H1 (cell line): Measurements from ENCODE around the gene P2RX7. TPM values are rescaled to one million over a fixed set of nuclear protein-coding genes. Genes with fewer than 3 reads are reported as not detected.

ENCODE experiments used
- CTCF ChIA-PET: fragments of 300-600 bp; sonication (Branson Sonifier 250); formaldehyde crosslinking; loops from one replicate; lab custom pipeline; 2021; ENCODE audit not compliant: partially characterized antibody; lab: Charles Lee
- POLR2A ChIA-PET: fragments of 300-600 bp; sonication (Branson Sonifier 250); formaldehyde crosslinking; loops from one replicate; lab custom pipeline; 2021; ENCODE audit warnings: inconsistent platforms; ENCODE audit not compliant: partially characterized antibody; lab: Charles Lee
- DNase-seq, 2 experiments: peaks; one replicate each; pipeline versions ENCODE4 v3.0.0 to v3.0.0-alpha.2; 2010 to 2022; ENCODE audit warnings: low spot score in 2 of 2, low read depth in 1 of 2, mixed read lengths in 1 of 2
- FAIRE-seq: peaks from 2 replicates; lab custom pipeline; 2011; peaks lifted over from hg19 to GRCh38; lab: Jason Lieb, UNC
- H2AFZ ChIP-seq: 2 replicates; pipeline ENCODE4 v1.8.1; 2012; ENCODE audit warnings: low read length, inconsistent platforms
- H2AK5ac ChIP-seq: 2 replicates; pipeline ENCODE4 v1.6.1; 2013; ENCODE audit warnings: low read depth, low read length
- H2BK120ac ChIP-seq: replicated peaks from 2 replicates; pipeline ENCODE3; 2013; ENCODE audit warnings: low read depth, low read length, inconsistent platforms
- H2BK12ac ChIP-seq: 2 replicates; pipeline ENCODE4 v1.6.1; 2013; ENCODE audit warnings: low read depth, low read length
- H2BK15ac ChIP-seq: 2 replicates; pipeline ENCODE4 v1.6.1; 2013; ENCODE audit warnings: low read length
- H2BK20ac ChIP-seq: 2 replicates; pipeline ENCODE4 v1.6.1; 2013; ENCODE audit warnings: low read length
- H2BK5ac ChIP-seq: 2 replicates; pipeline ENCODE4 v1.6.1; 2013; ENCODE audit warnings: low read depth, low read length
- H3K14ac ChIP-seq: 2 replicates; pipeline ENCODE4 v1.6.1; 2013; ENCODE audit warnings: inconsistent platforms; ENCODE audit not compliant: insufficient read length
- H3K18ac ChIP-seq: 2 replicates; pipeline ENCODE4 v1.6.1; 2013; ENCODE audit warnings: low read length; ENCODE audit errors: extremely low read depth
- H3K23ac ChIP-seq: 2 replicates; pipeline ENCODE4 v1.6.1; 2013; ENCODE audit warnings: inconsistent platforms; ENCODE audit not compliant: insufficient read length
- H3K23me2 ChIP-seq: 2 replicates; pipeline ENCODE4 v1.6.1; 2013; ENCODE audit warnings: low read depth, low read length
- H3K27ac ChIP-seq: 2 replicates; pipeline ENCODE4 v1.6.1; 2011; ENCODE audit warnings: low read depth, low read length, inconsistent platforms
- H3K27me3 ChIP-seq, 4 experiments: replicated peaks in 1 of 4; 1 replicate in 1 of 4; 2 replicates in 3 of 4; pipeline versions ENCODE4 v1.6.1 to v1.8.1; 2011 to 2013; ENCODE audit warnings: low read length in 3 of 4, mild to moderate bottlenecking in 3 of 4, inconsistent platforms in 2 of 4, mixed read lengths in 2 of 4, moderate library complexity in 1 of 4; ENCODE audit not compliant: control insufficient read depth in 3 of 4, insufficient read depth in 3 of 4; ENCODE audit errors: extremely low read depth in 1 of 4
- H3K36me3 ChIP-seq, 4 experiments: 2 replicates each; pipeline versions ENCODE4 v1.6.1 to v1.8.1; 2011 to 2013; ENCODE audit warnings: mild to moderate bottlenecking in 4 of 4, low read length in 3 of 4, moderate library complexity in 2 of 4, control low read depth in 1 of 4, inconsistent platforms in 1 of 4; ENCODE audit not compliant: insufficient read depth in 4 of 4, control insufficient read depth in 2 of 4
- H3K4ac ChIP-seq: replicated peaks from 2 replicates; pipeline ENCODE3; 2013; ENCODE audit warnings: low read length, low read depth, mixed read lengths, inconsistent platforms; ENCODE audit not compliant: insufficient read length
- H3K4me1 ChIP-seq, 4 experiments: replicated peaks in 1 of 4; 1 replicate in 1 of 4; 2 replicates in 3 of 4; pipeline versions ENCODE4 v1.6.1 to v1.8.1; 2011 to 2013; ENCODE audit warnings: low read length in 3 of 4, inconsistent platforms in 2 of 4, mixed read lengths in 1 of 4; ENCODE audit not compliant: insufficient read depth in 4 of 4, control insufficient read depth in 3 of 4
- H3K4me2 ChIP-seq, 2 experiments: 2 replicates each; pipeline versions ENCODE4 v1.6.1 to v1.8.1; 2011 to 2013; ENCODE audit warnings: low read depth in 2 of 2, low read length in 2 of 2, control low read depth in 1 of 2, inconsistent platforms in 1 of 2, mild to moderate bottlenecking in 1 of 2; ENCODE audit not compliant: insufficient read depth in 1 of 2
- H3K4me3 ChIP-seq, 4 experiments: fragments of 200-600, 300-600 bp in 1 of 4; sonication (generic), shearing (Covaris generic), sonication (Bioruptor Twin) in 1 of 4; 2 replicates each; pipeline versions ENCODE4 v1.5.1 to v1.8.1; 2011 to 2016; ENCODE audit warnings: low read length in 4 of 4, low read depth in 3 of 4, control low read depth in 2 of 4, inconsistent platforms in 2 of 4, mild to moderate bottlenecking in 2 of 4, mixed read lengths in 1 of 4, moderate library complexity in 1 of 4; ENCODE audit not compliant: insufficient read depth in 2 of 4; ENCODE audit errors: extremely low read depth in 1 of 4
- H3K56ac ChIP-seq: replicated peaks from 2 replicates; pipeline ENCODE3; 2013; ENCODE audit warnings: low read depth, mild to moderate bottlenecking, mixed read lengths, low read length, inconsistent platforms; ENCODE audit not compliant: insufficient read length
- H3K79me1 ChIP-seq: 2 replicates; pipeline ENCODE4 v1.6.1; 2013; ENCODE audit warnings: low read depth, low read length, control low read depth
- H3K79me2 ChIP-seq, 2 experiments: 2 replicates each; pipeline versions ENCODE4 v1.6.1 to v1.8.1; 2012 to 2013; ENCODE audit warnings: low read length in 2 of 2, mild to moderate bottlenecking in 2 of 2, inconsistent platforms in 1 of 2; ENCODE audit not compliant: insufficient read depth in 2 of 2, control insufficient read depth in 1 of 2
- H3K9ac ChIP-seq, 4 experiments: replicated peaks in 1 of 4; 1 replicate in 1 of 4; 2 replicates in 3 of 4; pipeline versions ENCODE4 v1.6.1 to v1.8.1; 2011 to 2013; ENCODE audit warnings: low read depth in 3 of 4, low read length in 3 of 4, control low read depth in 2 of 4, mild to moderate bottlenecking in 2 of 4, moderate library complexity in 2 of 4, inconsistent platforms in 1 of 4; ENCODE audit errors: extremely low read depth in 1 of 4
- H3K9me3 ChIP-seq, 2 experiments: 2 replicates each; pipeline versions ENCODE4 v1.6.1 to v1.8.1; 2012 to 2013; ENCODE audit warnings: mild to moderate bottlenecking in 2 of 2, moderate library complexity in 2 of 2, control low read depth in 1 of 2, inconsistent platforms in 1 of 2, low read depth in 1 of 2, low read length in 1 of 2, mixed read lengths in 1 of 2; ENCODE audit not compliant: insufficient read depth in 2 of 2
- H4K20me1 ChIP-seq, 2 experiments: replicated peaks in 1 of 2; 2 replicates each; pipeline versions ENCODE3 to v1.8.1; 2011 to 2013; ENCODE audit warnings: inconsistent platforms in 2 of 2, low read length in 2 of 2, mild to moderate bottlenecking in 1 of 2; ENCODE audit not compliant: insufficient read depth in 2 of 2, control insufficient read depth in 1 of 2
- H4K5ac ChIP-seq: 2 replicates; pipeline ENCODE4 v1.6.1; 2013; ENCODE audit warnings: low read length, low read depth, mixed read lengths, inconsistent platforms; ENCODE audit not compliant: insufficient read length
- H4K8ac ChIP-seq: 2 replicates; pipeline ENCODE4 v1.8.0; 2013; ENCODE audit warnings: mild to moderate bottlenecking, moderate library complexity, low read length, inconsistent platforms; ENCODE audit not compliant: insufficient read depth; ENCODE audit errors: extremely low read depth
- H4K91ac ChIP-seq: replicated peaks from 2 replicates; pipeline ENCODE3; 2013; ENCODE audit warnings: low read length, mixed read lengths, inconsistent platforms; ENCODE audit not compliant: insufficient read length
- BACH1 ChIP-seq: IDR thresholded peaks from 2 replicates; pipeline ENCODE4 v1.6.1; 2012; ENCODE audit warnings: low read length, improper control_type of control experiment
- BRCA1 ChIP-seq: IDR thresholded peaks from 2 replicates; pipeline ENCODE4 v1.6.1; 2012; ENCODE audit warnings: low read depth, low read length, improper control_type of control experiment
- CHD2 ChIP-seq: IDR thresholded peaks from 2 replicates; pipeline ENCODE4 v1.6.1; 2012; ENCODE audit warnings: low read length, improper control_type of control experiment
- JUN ChIP-seq: IDR thresholded peaks from 2 replicates; pipeline ENCODE4 v1.6.1; 2011; ENCODE audit warnings: low read depth, mild to moderate bottlenecking, improper control_type of control experiment, low read length
- KDM1A ChIP-seq: fragments of 200-600, 300-600 bp; sonication (generic); IDR thresholded peaks from 2 replicates; pipeline ENCODE4 v1.7.1; 2016; ENCODE audit warnings: mild to moderate bottlenecking, low read length, borderline replicate concordance
- PHF8 ChIP-seq: fragments of 200-600 bp; sonication (generic); conservative IDR thresholded peaks from 2 replicates; pipeline ENCODE4 v1.7.1; 2012; ENCODE audit warnings: low read depth, mild to moderate bottlenecking, inconsistent platforms, low read length, moderate library complexity
- RBBP5 ChIP-seq: IDR thresholded peaks from 2 replicates; pipeline ENCODE4 v1.7.1; 2012; ENCODE audit warnings: low read depth, mild to moderate bottlenecking, inconsistent platforms, low read length, moderate library complexity, borderline replicate concordance
- RNF2 ChIP-seq: fragments of 200-900, 300-1000 bp; sonication (generic); IDR thresholded peaks from 2 replicates; pipeline ENCODE4 v1.7.1; 2016; ENCODE audit warnings: borderline replicate concordance, low read depth, mild to moderate bottlenecking, antibody characterized with exemption, low read length; ENCODE audit not compliant: poor library complexity, severe bottlenecking; ENCODE audit errors: missing control alignments
- SIN3A ChIP-seq, 2 experiments: IDR thresholded peaks in 1 of 2; conservative IDR thresholded peaks in 1 of 2; 2 replicates each; pipeline ENCODE4 v1.6.1; 2011 to 2012; ENCODE audit warnings: low read length in 2 of 2, improper control_type of control experiment in 1 of 2, low read depth in 1 of 2, mild to moderate bottlenecking in 1 of 2
- SIRT6 ChIP-seq: IDR thresholded peaks from one replicate; pipeline ENCODE4 v1.7.1; 2012; ENCODE audit warnings: low read length, inconsistent platforms
- SIX5 ChIP-seq: IDR thresholded peaks from 2 replicates; pipeline ENCODE4 v1.6.1; 2011; ENCODE audit warnings: mild to moderate bottlenecking, low read depth, low read length
- SP1 ChIP-seq: IDR thresholded peaks from 2 replicates; pipeline ENCODE4 v1.6.1; 2011; ENCODE audit warnings: low read depth, low read length
- WGBS, 2 experiments: shearing (Covaris generic) in 1 of 2; methylation state at CpG; one replicate each; pipeline versions ENCODE4 v1.1.6 to v1.1.7; 2013 to 2015; ENCODE audit warnings: low lambda C conversion rate in 2 of 2, mixed read lengths in 2 of 2, inconsistent platforms in 1 of 2, low coverage in 1 of 2, missing lambda C conversion rate in 1 of 2; ENCODE audit not compliant: insufficient replicate concordance in 2 of 2, insufficient coverage in 1 of 2, insufficient read length in 1 of 2; ENCODE audit errors: extremely low coverage in 1 of 2, missing lambda C conversion rate in 1 of 2; 5-methylcytosine and 5-hydroxymethylcytosine counted together
- polyA plus RNA-seq, 7 experiments: library from polyadenylated mRNA; depleted of rRNA in 3 of 7; stranded (reverse) in 5 of 7; unstranded in 2 of 7; fragments of >200 nt in 5 of 7; fragments of 200-250 nt in 2 of 7; gene quantifications; 1 replicate in 5 of 7; 2 replicates in 1 of 7; 4 replicates in 1 of 7; pipeline versions ENCODE4 v1.2.1 to v1.2.3, GENCODE V29; 2011 to 2013; ENCODE audit warnings: missing spikeins in 2 of 7, mixed read lengths in 2 of 7
- total RNA-seq: library from RNA; stranded (reverse); fragmentation: NEBNext Ultra II Directional; extraction: Animal tissue kit (Norgen Biotek cat#: 25700); gene quantifications from 2 replicates; pipeline ENCODE4 v1.2.1, GENCODE V29; 2021

The P2RX7 gene
- total and polyA plus RNA-seq, 2 of the 8 experiments (the other 6 are each of a cell fraction or from before 2014, with no cell fraction given): 0.38 to 0.56 TPM

DNA sequence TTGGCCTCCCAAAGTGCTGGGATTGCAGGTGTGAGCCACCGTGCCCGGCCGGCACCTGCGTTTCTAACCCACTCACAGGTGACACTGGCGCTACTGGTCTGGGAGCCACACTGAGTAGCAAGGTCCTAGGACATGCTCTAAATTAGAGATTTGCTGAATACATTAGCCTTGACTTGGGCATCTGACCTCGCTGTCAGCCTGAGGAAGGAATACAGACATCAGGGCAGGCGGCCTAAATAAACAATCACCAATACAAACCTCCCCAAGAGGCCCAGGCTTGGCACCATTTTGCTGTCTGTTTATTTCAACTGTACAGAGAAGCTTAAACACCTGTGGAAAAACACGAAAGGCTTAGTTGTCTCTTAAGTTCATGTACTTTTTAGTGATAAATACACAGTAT, 104.7 kb downstream of the P2RX7 start:
- Histone ChIP-seq H3K23ac (no peak overlapping the region), H3K18ac (no peak overlapping the region), H2BK20ac (no peak overlapping the region), H3K79me2 (no peaks in the 10 kb centered on the region), H3K27me3 (no peaks in the 10 kb centered on the region), H3K23me2 (no peaks in the 10 kb centered on the region), H2BK120ac (no peak overlapping the region), H3K4me2 (no peak overlapping the region), H4K91ac (no peak overlapping the region), H2BK15ac (no peak overlapping the region), H4K20me1 (peaks cover 0 to 2% of the 10 kb centered on the region in 2 experiments), H3K4ac (no peak overlapping the region), H4K8ac (no peak overlapping the region), H3K27ac (no peak overlapping the region), H2AK5ac (no peak overlapping the region), H3K4me1 (peaks cover 0 to 16% (median 7%) of the 10 kb centered on the region in 4 experiments; a peak in 6 of 7 replicates), H2BK5ac (no peak overlapping the region), H3K9me3 (no peaks in the 10 kb centered on the region), H3K36me3 (peaks cover 0 to 7% (median 0%) of the 10 kb centered on the region in 4 experiments; a peak in 2 of 8 replicates), H3K4me3 (no peak overlapping the region), H2BK12ac (no peak overlapping the region), H3K79me1 (no peaks in the 10 kb centered on the region), H3K56ac (no peak overlapping the region), H3K9ac (no peak overlapping the region)
- ChIA-PET CTCF (interaction anchor here (1.0 to 1.5 kb wide), 3 partner anchors 20 to 185 kb away, joined by 3 to 4 read pairs (median 3); no protein-coding TSS in a partner anchor), POLR2A (no interaction called here)
- WGBS, 2 experiments: 86% methylated on average over 8 of the region's 8 CpGs; no CpG with 5 or more reads in 1 of the 2 experiments
- DNase-seq (no peak), FAIRE-seq (no peak)
- TF ChIP-seq CHD2: no peak
- no peak for TF ChIP-seq RNF2
- TF ChIP-seq SIRT6: no peak
- TF ChIP-seq PHF8: no peak
- TF ChIP-seq BRCA1: no peak
- TF ChIP-seq JUN: no peak
- TF ChIP-seq SIN3A (conservative IDR thresholded peaks at IDR 0.05 in 1 of 2, IDR thresholded peaks at IDR 0.05 in 1 of 2; ENCODE audit: low read depth in 1 of 2, low read length in 2 of 2): no peak
- no peak for TF ChIP-seq RBBP5
- no peak for TF ChIP-seq KDM1A
- TF ChIP-seq BACH1: no peak
- no peak for TF ChIP-seq SIX5
- TF ChIP-seq SP1: no peak
- TF ChIP-seq, all 59 proteins: peak for 0
- Histone ChIP-seq H4K5ac (no peak overlapping the region), H3K14ac (no peak overlapping the region), H2AFZ (no peak overlapping the region)
